Measurements from ENCODE around the gene THOC2. TPM values are rescaled to one million over a fixed set of nuclear protein-coding genes. Genes with fewer than 3 reads are reported as not detected.

Gene THOC2
- total and polyA plus RNA-seq, 2 of the 8 experiments (the other 6 are each of a cell fraction or from before 2014, with no cell fraction given): 32.7 to 68.8 TPM

- Histone ChIP-seq H3K4me2 (ENCODE audit: insufficient read depth in 1 of 2, low read depth in 2 of 2, low read length in 2 of 2) (no peak overlapping the region), H2AFZ (ENCODE audit: low read length) (no peak overlapping the region), H4K91ac (replicated peaks; ENCODE audit: insufficient read length, low read length) (no peak overlapping the region), H2BK15ac (ENCODE audit: low read length) (no peak overlapping the region), H4K8ac (ENCODE audit: extremely low read depth, insufficient read depth, low read length) (no peak overlapping the region), H3K23me2 (ENCODE audit: low read depth, low read length) (no peaks in the 10 kb centered on the region), H3K4me1 (replicated peaks in 1 of 4; ENCODE audit: control insufficient read depth in 3 of 4, insufficient read depth in 4 of 4, low read length in 3 of 4) (peaks cover 0 to 3% (median 0%) of the 10 kb centered on the region in 4 experiments; a peak in 2 of 7 replicates), H3K27me3 (replicated peaks in 1 of 4; ENCODE audit: control insufficient read depth in 3 of 4, extremely low read depth in 1 of 4, insufficient read depth in 3 of 4, low read length in 3 of 4) (no peaks in the 10 kb centered on the region), H3K79me1 (ENCODE audit: low read depth, low read length) (no peaks in the 10 kb centered on the region), H3K18ac (ENCODE audit: extremely low read depth, low read length) (no peak overlapping the region), H3K27ac (ENCODE audit: low read depth, low read length) (no peak overlapping the region), H3K56ac (replicated peaks; ENCODE audit: insufficient read length, low read depth, low read length) (no peak overlapping the region), H3K14ac (ENCODE audit: insufficient read length) (no peak overlapping the region), H3K9ac (replicated peaks in 1 of 4; ENCODE audit: extremely low read depth in 1 of 4, low read depth in 3 of 4, low read length in 3 of 4) (no peak overlapping the region), H2BK120ac (replicated peaks; ENCODE audit: low read depth, low read length) (no peak overlapping the region), H3K23ac (ENCODE audit: insufficient read length) (no peak overlapping the region), H3K36me3 (ENCODE audit: control insufficient read depth in 2 of 4, insufficient read depth in 4 of 4, low read length in 3 of 4) (no peaks in the 10 kb centered on the region), H2BK20ac (ENCODE audit: low read length) (no peak overlapping the region), H4K20me1 (replicated peaks in 1 of 2; ENCODE audit: control insufficient read depth in 1 of 2, insufficient read depth in 2 of 2, low read length in 2 of 2) (no peaks in the 10 kb centered on the region), H2AK5ac (ENCODE audit: low read depth, low read length) (no peak overlapping the region), H3K79me2 (ENCODE audit: control insufficient read depth in 1 of 2, insufficient read depth in 2 of 2, low read length in 2 of 2) (no peaks in the 10 kb centered on the region), H2BK5ac (ENCODE audit: low read depth, low read length) (no peak overlapping the region), H3K4me3 (ENCODE audit: extremely low read depth in 1 of 4, insufficient read depth in 2 of 4, low read depth in 3 of 4, low read length in 4 of 4) (no peak overlapping the region), H3K4ac (replicated peaks; ENCODE audit: insufficient read length, low read depth, low read length) (no peak overlapping the region), H4K5ac (ENCODE audit: insufficient read length, low read depth, low read length) (no peak overlapping the region), H2BK12ac (ENCODE audit: low read depth, low read length) (no peak overlapping the region), H3K9me3 (ENCODE audit: insufficient read depth in 2 of 2, low read depth in 1 of 2, low read length in 1 of 2) (no peaks in the 10 kb centered on the region)
- ChIA-PET POLR2A (ENCODE audit: partially characterized antibody) (interaction anchor here (1.1 kb wide), 1 partner anchor 8 kb away, joined by 3 read pairs; no protein-coding TSS in a partner anchor), CTCF (ENCODE audit: partially characterized antibody) (interaction anchor here (1.2 to 1.7 kb wide), 2 partner anchors 10 to 54 kb away, joined by 3 read pairs; no protein-coding TSS in a partner anchor)
- DNase-seq (ENCODE audit: low read depth in 1 of 2, low spot score in 2 of 2): no peak
- no peak for FAIRE-seq
- 80% methylated on average over 3 of the region's 3 CpGs; no CpG with 5 or more reads in 1 of the 2 experiments for WGBS, 2 experiments (ENCODE audit: extremely low coverage in 1 of 2, insufficient coverage in 1 of 2, insufficient read length in 1 of 2, insufficient replicate concordance in 2 of 2, low coverage in 1 of 2, low lambda C conversion rate in 2 of 2, missing lambda C conversion rate in 1 of 2)
- no peak for TF ChIP-seq MAFK (IDR thresholded peaks at IDR 0.05; ENCODE audit: low read depth, low read length)
Measured at GRCh38 chrX:123739474-123739873, 6.6 kb upstream of the THOC2 start.
